OCI-LY7 (cell line): ENCODE measurements around the gene RUFY3. TPM values are rescaled to one million over a fixed set of nuclear protein-coding genes. Genes with fewer than 3 reads are reported as not detected.

Experiments
- BruUV-seq: library from RNA; stranded (reverse); fragments of 400-500 nt; replicated peaks from 2 replicates; lab custom pipeline; 2021; lab: Mats Ljungman, UMichigan
- CTCF ChIA-PET: fragments of 300-600 bp; sonication (Branson Sonifier 250); formaldehyde crosslinking; loops from one replicate; lab custom pipeline; 2022; ENCODE audit warnings: antibody characterized with exemption; ENCODE audit not compliant: unreplicated experiment; lab: Charles Lee
- POLR2A ChIA-PET: fragments of 300-600 bp; sonication (Branson Sonifier 250); formaldehyde crosslinking; loops from one replicate; lab custom pipeline; 2022; ENCODE audit warnings: antibody characterized with exemption; lab: Charles Lee
- DNase-seq: peaks from one replicate; pipeline ENCODE4 v3.0.0-alpha.2; 2015; ENCODE audit warnings: low spot score
- H2AFZ ChIP-seq: fragments of 200-600 bp; sonication (generic), shearing (Covaris generic); 2 replicates; pipeline ENCODE4 v1.6.1; 2014; ENCODE audit warnings: mild to moderate bottlenecking, antibody characterized with exemption, low read length, moderate library complexity
- H3K27ac ChIP-seq: fragments of 200-600 bp; sonication (generic); 2 replicates; pipeline ENCODE4 v1.5.1; 2014; ENCODE audit warnings: mixed run types, low read depth, mild to moderate bottlenecking, moderate library complexity, low read length, inconsistent platforms; ENCODE audit not compliant: poor library complexity, severe bottlenecking
- H3K36me3 ChIP-seq: fragments of 200-600 bp; sonication (generic); 2 replicates; pipeline ENCODE4 v1.6.1; 2014; ENCODE audit warnings: mild to moderate bottlenecking, antibody characterized with exemption, low read length, moderate library complexity, mixed read lengths; ENCODE audit not compliant: insufficient read depth
- H3K4me1 ChIP-seq: fragments of 200-600 bp; sonication (generic); 2 replicates; pipeline ENCODE4 v1.5.1; 2014; ENCODE audit warnings: mild to moderate bottlenecking, low read length; ENCODE audit not compliant: insufficient read depth, poor library complexity, severe bottlenecking
- H3K4me2 ChIP-seq: fragments of 200-600 bp; sonication (generic); 2 replicates; pipeline ENCODE4 v1.6.1; 2014; ENCODE audit warnings: mild to moderate bottlenecking, low read length
- H3K4me3 ChIP-seq: fragments of 200-600 bp; sonication (generic); 2 replicates; pipeline ENCODE4 v1.5.1; 2014; ENCODE audit warnings: mild to moderate bottlenecking, low read depth, low read length; ENCODE audit not compliant: poor library complexity, severe bottlenecking
- H3K79me2 ChIP-seq: fragments of 200-600 bp; sonication (generic); 2 replicates; pipeline ENCODE4 v1.6.1; 2016; ENCODE audit warnings: low read depth, mild to moderate bottlenecking, low read length, moderate library complexity, mixed read lengths; ENCODE audit not compliant: insufficient read depth
- H3K9me2 ChIP-seq: fragments of 200-600 bp; sonication (generic); 2 replicates; pipeline ENCODE4 v1.6.1; 2016; ENCODE audit warnings: mild to moderate bottlenecking, low read length, mixed read lengths; ENCODE audit not compliant: insufficient read depth
- H3K9me3 ChIP-seq: fragments of 200-600 bp; sonication (generic); 2 replicates; pipeline ENCODE4 v1.6.1; 2014; ENCODE audit warnings: mild to moderate bottlenecking, mixed run types, low read length, mixed read lengths
- H4K20me1 ChIP-seq: fragments of 200-600 bp; sonication (generic); 2 replicates; pipeline ENCODE4 v1.6.1; 2014; ENCODE audit warnings: mild to moderate bottlenecking, antibody characterized with exemption, low read length, moderate library complexity, mixed read lengths; ENCODE audit not compliant: insufficient read depth
- CTCF ChIP-seq: fragments of 200-600 bp; sonication (generic); conservative IDR thresholded peaks from 2 replicates; pipeline ENCODE4 v1.5.1; 2014; ENCODE audit warnings: mild to moderate bottlenecking, antibody characterized with exemption, low read length, moderate library complexity, mixed read lengths
- EZH2phosphoT487 ChIP-seq: fragments of 200-600 bp; sonication (generic); IDR thresholded peaks from 2 replicates; pipeline ENCODE4 v1.6.1; 2018; ENCODE audit warnings: low read depth, borderline replicate concordance, mild to moderate bottlenecking, mixed run types, antibody characterized with exemption, low read length, moderate library complexity, mixed read lengths
- intact Hi-C: fragments of 100-400 bp; cut with micrococcal nuclease; formaldehyde crosslinking; loops from one replicate; pipeline ENCODE4 v1.10.0; 2022; ENCODE audit not compliant: unreplicated experiment
- total RNA-seq, 2 experiments: library from RNA; depleted of rRNA in 1 of 2; stranded (reverse); fragments of >200 nt in 1 of 2; shearing (Covaris generic) in 1 of 2; gene quantifications; 2 replicates each; pipeline ENCODE4 v1.2.3, GENCODE V29; 2014 to 2022

RUFY3 gene
- total RNA-seq, 2 experiments from 2014 or later: 36.4 to 52.2 TPM

- Histone ChIP-seq H3K9me3 (no peaks in the 10 kb centered on the region), H3K4me2 (no peak overlapping the region), H2AFZ (no peak overlapping the region), H3K36me3 (peaks cover 63% of the 10 kb centered on the region), H4K20me1 (no peaks in the 10 kb centered on the region), H3K27ac (no peak overlapping the region), H3K79me2 (no peaks in the 10 kb centered on the region), H3K4me1 (peaks cover 4% of the 10 kb centered on the region), H3K4me3 (no peak overlapping the region), H3K9me2 (no peaks in the 10 kb centered on the region)
- DNase-seq: no peak
- CTCF ChIA-PET: interaction anchor here (0.6 kb wide), 1 partner anchor 11 kb away, joined by 3 read pairs; no protein-coding TSS in a partner anchor
- POLR2A ChIA-PET: interaction anchor here (0.6 to 1.5 kb wide), 6 partner anchors 11 to 207 kb away, joined by 3 to 8 read pairs (median 3); no protein-coding TSS in a partner anchor
- no peak for TF ChIP-seq EZH2phosphoT487
- no peak for TF ChIP-seq CTCF
- intact Hi-C loops: loop anchor here (2.0 to 5.0 kb wide), 2 partner anchors 14 to 217 kb away; no protein-coding TSS in a partner anchor
- BruUV-seq: no TSS peak
Measured at GRCh38 chr4:70818921-70819320, 97.2 kb downstream of the RUFY3 start.

DNA sequence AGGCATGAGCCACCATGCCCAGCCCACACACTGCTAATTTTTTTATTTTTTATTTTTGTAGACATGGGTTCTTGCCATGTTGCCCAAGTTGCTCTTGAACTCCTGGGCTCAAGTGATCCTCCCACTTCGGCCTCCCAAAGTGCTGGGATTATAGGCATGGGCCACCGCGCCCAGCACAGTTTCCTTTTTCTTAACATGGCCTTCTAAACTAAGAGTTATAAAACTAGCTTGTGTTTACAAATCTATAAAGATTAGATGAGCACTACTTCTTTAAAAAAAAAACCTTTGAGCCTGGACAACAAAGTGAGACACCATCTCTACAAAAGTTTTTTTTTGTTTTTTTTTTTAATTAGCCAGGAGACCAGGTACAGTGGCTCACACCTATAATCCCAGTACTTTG, 107.3 kb downstream of the RUFY3 start:
- no TSS peak for BruUV-seq
- POLR2A ChIA-PET: interaction anchor here (0.5 to 1.3 kb wide), 10 partner anchors 9 to 578 kb away, joined by 3 to 6 read pairs (median 3); no protein-coding TSS in a partner anchor
- Histone ChIP-seq H3K9me2 (no peaks in the 10 kb centered on the region), H3K9me3 (no peaks in the 10 kb centered on the region), H3K4me3 (no peak overlapping the region), H2AFZ (no peak overlapping the region), H3K4me1 (no peaks in the 10 kb centered on the region), H3K27ac (no peak overlapping the region), H4K20me1 (no peaks in the 10 kb centered on the region), H3K36me3 (peaks cover 98% of the 10 kb centered on the region), H3K4me2 (no peak overlapping the region), H3K79me2 (peaks cover 10% of the 10 kb centered on the region)
- TF ChIP-seq EZH2phosphoT487 (no peak), CTCF (no peak)
- CTCF ChIA-PET: interaction anchor here (1.0 kb wide), 1 partner anchor 10 kb away, joined by 3 read pairs; no protein-coding TSS in a partner anchor
- intact Hi-C loops: no loop called here
- no peak for DNase-seq

GRCh38 chr4:70829492-70829891, 107.7 kb downstream of the RUFY3 start:
- Histone ChIP-seq H3K79me2 (peaks cover 14% of the 10 kb centered on the region), H3K9me3 (no peaks in the 10 kb centered on the region), H2AFZ (no peak overlapping the region), H3K4me1 (no peaks in the 10 kb centered on the region), H4K20me1 (no peaks in the 10 kb centered on the region), H3K36me3 (peaks cover 98% of the 10 kb centered on the region), H3K9me2 (no peaks in the 10 kb centered on the region), H3K4me3 (no peak overlapping the region), H3K27ac (no peak overlapping the region), H3K4me2 (no peak overlapping the region)
- no TSS peak for BruUV-seq
- ChIA-PET POLR2A (interaction anchor here (0.6 to 1.3 kb wide), 6 partner anchors 9 to 180 kb away, joined by 3 to 6 read pairs (median 3); no protein-coding TSS in a partner anchor), CTCF (interaction anchor here (1.0 kb wide), 1 partner anchor 10 kb away, joined by 3 read pairs; no protein-coding TSS in a partner anchor)
- TF ChIP-seq EZH2phosphoT487: no peak
- no peak for TF ChIP-seq CTCF
- no peak for DNase-seq
- intact Hi-C loops: no loop called here
